Measurements from ENCODE around the gene CCT2.

Gene CCT2

DNA sequence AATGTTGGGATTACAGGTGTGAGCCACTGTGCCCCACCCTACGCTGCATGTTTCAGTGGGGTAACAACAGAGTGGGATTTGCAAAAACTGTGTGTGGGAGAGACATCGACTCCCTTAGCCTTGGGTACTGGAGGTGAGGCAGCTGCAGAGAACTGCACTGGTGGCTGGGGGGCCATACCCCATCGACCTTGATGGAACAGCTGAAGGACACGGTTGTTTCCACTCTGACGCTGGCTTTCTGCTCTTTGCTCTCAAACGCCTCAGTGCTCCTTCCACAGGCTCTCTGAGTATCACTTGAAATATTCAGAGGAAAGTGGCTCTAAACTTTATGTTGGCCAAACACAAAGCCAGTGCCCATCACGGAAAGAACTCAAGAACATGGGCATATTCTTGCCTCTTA lies 56.3 kb downstream of the CCT2 start:
- no peak for DNase-seq (ENCODE audit: low read depth, low spot score)

DNA sequence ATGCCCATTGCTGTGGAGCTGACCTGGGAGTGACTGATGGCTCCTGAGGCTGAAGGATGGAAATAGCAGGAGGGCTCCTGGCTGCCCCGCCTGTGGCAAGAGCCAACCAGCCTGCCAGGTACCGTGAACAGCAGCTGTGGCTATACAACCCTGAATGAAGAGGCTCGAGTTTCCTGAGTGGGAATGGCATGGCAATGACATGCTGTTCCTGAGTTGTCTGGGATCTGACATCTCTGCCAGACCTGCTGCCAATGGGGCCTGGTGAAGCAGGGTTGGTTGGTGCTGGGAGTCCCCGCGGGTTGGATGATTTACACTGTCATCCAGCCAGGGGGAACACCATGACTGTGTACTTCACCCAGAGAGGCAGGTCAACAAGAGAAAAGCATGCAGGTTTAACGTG lies 57.3 kb downstream of the CCT2 start:
- no peak for DNase-seq (ENCODE audit: low read depth, low spot score)

DNA sequence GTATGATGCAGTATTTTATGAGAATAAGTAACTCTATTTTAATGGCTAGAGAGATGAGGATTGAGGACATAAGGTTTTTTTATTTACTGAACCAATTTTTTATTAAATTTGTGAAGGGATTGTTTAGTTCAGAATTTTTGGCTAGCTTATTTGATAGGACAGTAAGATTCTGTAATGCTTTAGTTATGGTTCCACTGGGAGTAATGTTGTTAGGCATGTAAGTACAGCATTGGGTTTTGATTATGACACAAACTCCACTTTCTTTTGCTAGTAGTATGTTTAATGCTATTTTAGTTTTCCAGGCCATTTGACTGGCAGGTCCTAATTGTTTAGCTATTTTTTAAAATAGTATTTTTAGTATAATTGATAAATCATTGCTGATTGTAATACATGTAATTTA lies 59.3 kb downstream of the CCT2 start:
- no peak for DNase-seq (ENCODE audit: low read depth, low spot score)

DNA sequence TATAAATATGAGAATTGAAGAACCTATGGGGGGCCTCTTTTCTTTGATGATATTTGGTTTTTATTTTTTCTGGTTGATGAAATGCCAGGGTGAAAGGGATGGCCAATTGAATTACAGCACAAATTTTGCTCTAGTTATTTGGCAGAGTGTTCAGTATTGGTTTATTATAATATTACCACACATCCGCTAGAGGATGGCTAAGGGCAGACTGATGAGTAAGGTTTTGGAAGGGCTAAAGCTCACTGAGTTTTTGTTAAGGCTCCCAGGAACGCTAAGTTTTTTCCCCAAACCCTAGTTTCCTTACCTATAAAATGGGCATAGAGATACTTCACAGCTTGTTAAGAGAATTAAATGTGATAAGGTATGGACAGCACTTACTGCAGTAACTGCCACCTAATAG lies 59.8 kb downstream of the CCT2 start:
- DNase-seq (ENCODE audit: low read depth, low spot score): no peak

DNA sequence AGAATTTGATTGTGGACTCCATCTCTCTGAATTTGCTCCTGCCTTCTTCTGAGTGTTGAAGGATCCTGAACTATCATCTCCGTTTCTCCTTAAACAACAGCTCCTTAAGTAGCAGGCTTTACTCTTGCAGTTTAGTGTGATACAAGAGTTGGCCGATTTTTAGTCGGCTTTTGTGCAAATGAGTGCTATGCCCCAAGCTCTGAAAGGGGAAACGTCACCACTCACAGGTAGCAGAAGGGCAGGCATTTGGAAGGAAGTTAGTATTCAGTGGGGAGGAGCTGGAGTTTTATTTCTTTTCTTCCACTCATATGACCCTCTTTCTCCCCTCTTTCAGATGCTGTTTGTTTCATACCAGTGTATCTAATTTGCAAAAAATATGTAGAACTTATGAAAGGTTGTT lies 61.9 kb downstream of the CCT2 start:
- DNase-seq (ENCODE audit: low read depth, low spot score): no peak

DNA sequence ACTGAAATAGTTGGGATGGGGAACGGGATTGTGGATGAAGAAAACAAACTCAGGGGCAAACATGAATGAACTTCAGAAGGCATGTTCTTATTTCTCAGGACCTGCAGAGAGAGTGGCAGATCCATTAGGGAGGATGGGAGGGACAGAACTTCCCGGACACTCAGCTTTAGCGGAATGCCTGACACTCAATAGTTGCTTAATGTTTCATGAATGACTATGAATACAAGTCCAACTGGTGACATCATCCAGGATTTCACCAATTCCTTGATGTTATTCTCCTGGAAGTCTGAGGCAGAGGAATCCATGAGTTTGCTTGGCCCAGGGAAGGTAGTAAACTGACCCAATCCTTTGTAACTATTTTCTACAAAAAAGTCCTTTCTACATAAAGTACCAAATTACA lies 63.2 kb downstream of the CCT2 start:
- DNase-seq (ENCODE audit: low read depth, low spot score): no peak

DNA sequence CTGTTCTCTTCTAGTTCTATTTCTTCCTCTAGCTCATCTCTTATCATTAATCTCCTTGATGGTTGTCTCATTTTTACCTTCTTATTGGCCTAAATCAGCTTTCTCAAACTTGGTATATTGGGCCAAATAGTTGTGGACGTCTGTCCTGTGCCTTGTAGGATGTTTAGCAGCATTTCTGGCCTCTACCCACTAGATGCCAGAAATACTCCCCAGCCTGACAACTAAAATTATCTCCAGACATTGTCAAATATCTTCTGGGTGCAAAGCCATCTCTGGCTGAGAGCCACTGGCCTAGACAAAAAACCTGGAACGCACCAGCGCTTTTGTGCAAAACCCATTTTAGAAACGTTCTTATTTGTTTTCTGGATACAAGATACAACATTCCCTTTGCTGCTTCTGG lies 64.3 kb downstream of the CCT2 start:
- DNase-seq (ENCODE audit: low read depth, low spot score): no peak

Measured in brain pericyte (primary cell).